GM23338 (cell line): Measurements from ENCODE around the gene TNMD. TPM values are rescaled to one million over a fixed set of nuclear protein-coding genes. Genes with fewer than 3 reads are reported as not detected.

Experiments used
- polyA plus RNA-seq: library from polyadenylated mRNA; unstranded; fragments of >200 nt; fragmentation: Nextera tagmentation; extraction: Ambion mirVana; gene quantifications from 2 replicates; pipeline ENCODE4 v1.2.1, GENCODE V29; 2016
- total RNA-seq: library from RNA; depleted of rRNA; stranded (reverse); fragments of >200 nt; shearing (Covaris generic); gene quantifications from 2 replicates; pipeline ENCODE4 v1.2.3, GENCODE V29; 2014; rRNA removed

TNMD gene
- total and polyA plus RNA-seq, 2 experiments from 2014 or later, result 4.4 to 4.8 TPM

Other genes starting within 250 kb of the TNMD start
- gene PCDH19, start 174.7 kb upstream of the TNMD start, total RNA-seq, result 0.89 and 1.4 TPM in 2 replicates
- gene PCDH19, start 174.7 kb upstream of the TNMD start, polyA plus RNA-seq, result 0.87 and 1.6 TPM in 2 replicates
- 55.6 and 63.1 TPM in 2 replicates for gene TSPAN6, start 51.9 kb downstream of the TNMD start, total RNA-seq
- 67.5 and 75.3 TPM in 2 replicates for gene TSPAN6, start 51.9 kb downstream of the TNMD start, polyA plus RNA-seq
- not detected in 2 replicates for gene SRPX2, start 59.3 kb downstream of the TNMD start, total RNA-seq
- not detected in 2 replicates for gene SRPX2, start 59.3 kb downstream of the TNMD start, polyA plus RNA-seq
- gene SYTL4, start 147.2 kb downstream of the TNMD start, total RNA-seq, result 0.28 TPM in 1 of 2 replicates, not detected in the other
- 0.85 TPM in 1 of 2 replicates, not detected in the other for gene SYTL4, start 147.2 kb downstream of the TNMD start, polyA plus RNA-seq
- gene CSTF2, start 235.5 kb downstream of the TNMD start, total RNA-seq, result 30.1 and 35.7 TPM in 2 replicates
- gene CSTF2, start 235.5 kb downstream of the TNMD start, polyA plus RNA-seq, result 24.4 and 25.8 TPM in 2 replicates